WERI-Rb-1 (cell line): ENCODE results near the gene CELF2.

Experiments
- DNase-seq: peaks from one replicate; pipeline ENCODE4 v3.0.0-alpha.2; 2020
- H3K27ac ChIP-seq: fragments of 250-450 bp; sonication (Bioruptor Pico); 2 replicates; pipeline ENCODE4 v1.5.1; 2020; ENCODE audit warnings: mild to moderate bottlenecking, moderate library complexity
- H3K27me3 ChIP-seq: fragments of 250-450 bp; sonication (Bioruptor Pico); 2 replicates; pipeline ENCODE4 v1.5.1; 2021; ENCODE audit warnings: mild to moderate bottlenecking, low read depth, moderate library complexity; ENCODE audit not compliant: insufficient read depth, severe bottlenecking
- H3K36me3 ChIP-seq: fragments of 250-450 bp; sonication (Bioruptor Pico); 2 replicates; pipeline ENCODE4 v1.5.1; 2020; ENCODE audit warnings: mild to moderate bottlenecking, moderate library complexity
- H3K4me3 ChIP-seq: 2 replicates; pipeline ENCODE4 v1.5.1; 2011; ENCODE audit warnings: low read depth, mild to moderate bottlenecking, control low read depth, low read length
- H3K9me3 ChIP-seq: fragments of 250-450 bp; sonication (Bioruptor Pico); 2 replicates; pipeline ENCODE4 v1.5.1; 2021; ENCODE audit warnings: mild to moderate bottlenecking, moderate library complexity; ENCODE audit not compliant: severe bottlenecking
- TF ChIP-seq, protein P1 (sequence below): IDR thresholded peaks from 2 replicates; pipeline ENCODE4 v1.5.1; 2011; ENCODE audit warnings: low read depth, mild to moderate bottlenecking, control low read depth, inconsistent platforms, low read length

The CELF2 gene

DNA sequence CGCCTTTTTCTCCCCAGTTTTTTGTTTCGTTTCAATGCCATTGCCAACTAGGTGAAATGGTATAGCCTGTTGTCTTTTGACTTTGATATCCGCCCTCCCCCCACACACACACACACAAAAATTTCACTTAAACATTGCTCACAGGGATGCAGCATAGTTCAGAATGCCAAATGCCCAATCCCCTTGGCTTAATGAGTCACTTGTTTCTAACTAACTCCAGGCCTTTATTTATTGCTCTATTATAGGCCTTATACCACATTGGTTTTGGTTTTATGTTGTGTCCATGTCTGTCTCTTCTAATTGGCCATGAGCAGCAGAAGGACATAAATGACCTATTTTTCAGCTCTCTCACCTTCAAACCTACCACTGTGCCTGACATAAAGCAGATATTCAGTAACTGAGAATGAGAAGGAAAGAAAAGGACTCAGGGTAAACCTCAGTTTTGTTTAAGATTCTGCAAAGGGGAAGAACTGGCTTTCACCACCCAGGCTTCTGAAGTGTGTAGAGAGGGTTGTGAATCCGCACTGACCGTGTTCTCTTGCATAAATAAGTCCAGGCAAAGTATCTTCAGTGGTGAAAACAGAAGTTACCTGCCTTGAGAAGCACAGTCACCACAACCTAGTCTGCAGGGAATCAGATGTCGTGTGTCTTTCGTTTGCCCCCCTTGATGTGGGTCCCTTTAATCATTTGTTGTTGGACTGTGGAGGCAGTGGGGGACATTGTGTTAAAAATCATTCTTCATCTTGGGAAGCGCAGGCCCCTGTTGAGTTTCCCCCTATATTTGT, 139.8 kb downstream of the CELF2 start:
- no peak overlapping the region for H3K4me3 ChIP-seq
- no peak overlapping the region for H3K27ac ChIP-seq
- no peak for DNase-seq
- no peaks in the 10 kb centered on the region for H3K9me3 ChIP-seq
- TF ChIP-seq, protein P1, sequence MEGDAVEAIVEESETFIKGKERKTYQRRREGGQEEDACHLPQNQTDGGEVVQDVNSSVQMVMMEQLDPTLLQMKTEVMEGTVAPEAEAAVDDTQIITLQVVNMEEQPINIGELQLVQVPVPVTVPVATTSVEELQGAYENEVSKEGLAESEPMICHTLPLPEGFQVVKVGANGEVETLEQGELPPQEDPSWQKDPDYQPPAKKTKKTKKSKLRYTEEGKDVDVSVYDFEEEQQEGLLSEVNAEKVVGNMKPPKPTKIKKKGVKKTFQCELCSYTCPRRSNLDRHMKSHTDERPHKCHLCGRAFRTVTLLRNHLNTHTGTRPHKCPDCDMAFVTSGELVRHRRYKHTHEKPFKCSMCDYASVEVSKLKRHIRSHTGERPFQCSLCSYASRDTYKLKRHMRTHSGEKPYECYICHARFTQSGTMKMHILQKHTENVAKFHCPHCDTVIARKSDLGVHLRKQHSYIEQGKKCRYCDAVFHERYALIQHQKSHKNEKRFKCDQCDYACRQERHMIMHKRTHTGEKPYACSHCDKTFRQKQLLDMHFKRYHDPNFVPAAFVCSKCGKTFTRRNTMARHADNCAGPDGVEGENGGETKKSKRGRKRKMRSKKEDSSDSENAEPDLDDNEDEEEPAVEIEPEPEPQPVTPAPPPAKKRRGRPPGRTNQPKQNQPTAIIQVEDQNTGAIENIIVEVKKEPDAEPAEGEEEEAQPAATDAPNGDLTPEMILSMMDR, result no peak
- H3K27me3 ChIP-seq, result no peaks in the 10 kb centered on the region
- no peaks in the 10 kb centered on the region for H3K36me3 ChIP-seq

DNA sequence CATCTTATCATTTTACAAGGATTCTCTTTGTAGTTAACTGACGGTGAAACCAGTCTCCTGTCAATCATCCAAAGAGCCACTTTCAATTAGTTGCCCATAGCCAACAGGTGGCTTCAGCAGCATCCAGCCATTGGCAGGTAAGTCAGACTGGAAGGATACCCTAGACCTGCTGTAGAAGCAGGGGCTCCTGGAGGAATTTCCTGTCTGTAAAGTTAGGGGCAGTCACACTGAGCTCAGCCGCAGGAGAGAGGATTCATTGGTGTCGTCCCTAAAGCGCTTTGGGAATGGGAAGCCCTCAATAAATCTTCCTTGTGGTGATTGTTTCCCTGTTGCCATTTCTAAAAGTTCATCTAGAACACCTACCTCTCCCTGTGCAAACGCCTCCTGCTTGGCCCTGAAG, 140.4 kb downstream of the CELF2 start:
- Histone ChIP-seq H3K27ac (no peak overlapping the region), H3K4me3 (no peak overlapping the region), H3K36me3 (no peaks in the 10 kb centered on the region), H3K27me3 (no peaks in the 10 kb centered on the region), H3K9me3 (no peaks in the 10 kb centered on the region)
- DNase-seq, result no peak
- TF ChIP-seq, protein P1, result no peak

DNA sequence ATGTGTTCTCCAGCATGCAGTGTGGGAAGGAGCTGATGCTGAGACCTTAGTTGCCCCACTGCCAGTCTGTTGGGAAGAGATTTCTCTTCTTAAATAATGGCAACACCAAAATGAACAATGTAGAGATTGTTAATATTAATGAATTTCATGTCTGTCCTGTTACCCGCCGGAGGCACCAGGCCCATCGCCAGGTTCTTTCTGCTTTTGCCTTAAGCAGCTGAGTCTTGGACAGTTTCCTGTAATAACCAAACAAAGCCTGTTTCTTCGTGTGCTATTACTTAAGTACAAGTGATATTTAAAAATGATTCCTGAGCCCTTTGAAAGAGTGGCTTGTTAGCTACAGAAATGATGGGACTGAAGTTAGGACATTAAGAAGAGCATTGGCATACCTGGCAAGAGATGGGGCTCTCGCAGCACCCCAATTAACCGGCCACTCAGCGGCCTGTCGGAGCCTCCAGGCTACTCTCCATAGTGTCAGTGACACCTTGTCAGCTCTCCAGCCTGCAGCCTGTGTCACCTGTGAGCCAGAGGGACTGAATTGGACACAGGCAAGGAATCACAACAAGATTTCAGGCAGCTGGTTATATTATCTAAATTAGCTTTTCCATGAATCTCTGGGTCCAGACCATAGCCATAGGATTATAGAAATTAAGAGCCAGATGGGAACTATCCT, 142.0 kb downstream of the CELF2 start:
- TF ChIP-seq, protein P1, result no peak

DNA sequence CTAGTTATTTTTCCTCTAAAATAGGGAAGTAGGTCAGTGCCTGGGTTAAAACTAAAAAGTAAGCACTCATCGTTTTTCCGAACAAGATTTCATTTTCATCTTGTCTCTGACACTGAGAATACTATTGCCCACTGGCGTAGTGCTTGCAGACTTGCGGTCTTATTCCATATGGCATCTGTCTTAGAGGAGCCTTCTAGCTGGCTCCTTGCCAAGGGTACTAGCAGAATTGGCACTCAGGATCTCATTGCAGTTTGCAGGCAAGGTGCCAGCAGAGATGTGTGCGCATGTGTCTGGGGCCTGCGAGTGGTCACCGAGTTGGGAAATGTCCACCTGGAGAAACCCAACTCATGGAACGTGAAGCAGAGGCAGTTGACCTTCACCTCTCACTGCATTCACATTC, 143.4 kb downstream of the CELF2 start:
- Histone ChIP-seq H3K27ac (no peak overlapping the region), H3K4me3 (no peak overlapping the region)
- DNase-seq, result no peak

More for the DNA sequence above, 142.0 kb downstream of the CELF2 start:
- no peaks in the 10 kb centered on the region for H3K36me3 ChIP-seq
- no peaks in the 10 kb centered on the region for H3K9me3 ChIP-seq
- H3K27ac ChIP-seq, result no peak overlapping the region
- H3K27me3 ChIP-seq, result no peaks in the 10 kb centered on the region
- H3K4me3 ChIP-seq, result no peak overlapping the region
- no peak for DNase-seq

DNA sequence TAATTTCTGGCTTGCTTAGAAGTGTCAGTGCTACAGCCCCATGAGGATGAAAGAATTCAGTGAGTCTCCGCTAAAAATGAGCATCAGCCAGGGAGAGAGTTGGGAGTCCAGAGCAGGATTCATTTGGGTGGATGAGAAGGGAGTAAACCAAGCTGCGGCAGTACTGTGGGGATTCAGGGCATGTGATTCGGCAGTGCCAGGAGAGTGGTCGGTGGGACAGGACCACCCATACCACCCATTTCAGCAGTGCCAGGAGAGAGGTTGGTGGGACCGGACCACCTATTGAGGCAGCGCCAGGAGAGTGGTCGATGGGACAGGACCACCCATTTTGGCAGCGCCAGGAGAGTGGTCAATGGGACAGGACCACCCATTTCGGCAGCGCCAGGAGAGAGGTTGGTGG, 144.2 kb downstream of the CELF2 start:
- Histone ChIP-seq H3K9me3 (no peaks in the 10 kb centered on the region), H3K27me3 (no peaks in the 10 kb centered on the region), H3K4me3 (no peak overlapping the region), H3K36me3 (no peaks in the 10 kb centered on the region), H3K27ac (no peak overlapping the region)
- TF ChIP-seq, protein P1, result no peak
- no peak for DNase-seq

More for the DNA sequence above, 143.4 kb downstream of the CELF2 start:
- H3K9me3 ChIP-seq, result no peaks in the 10 kb centered on the region
- no peaks in the 10 kb centered on the region for H3K36me3 ChIP-seq
- TF ChIP-seq, protein P1, result no peak
- no peaks in the 10 kb centered on the region for H3K27me3 ChIP-seq
